Fibroblast of pulmonary artery (primary cell): ENCODE measurements around the gene SAYSD1.

ENCODE experiments used
- DNase-seq: peaks from one replicate; pipeline ENCODE4 v3.0.0-alpha.2; 2010; ENCODE audit warnings: low read depth
- H3K4me3 ChIP-seq: replicated peaks from 2 replicates; pipeline ENCODE4 v1.5.1; 2011; ENCODE audit warnings: low read depth, mild to moderate bottlenecking, control low read depth, low read length, moderate library complexity
- CTCF ChIP-seq: IDR thresholded peaks from 2 replicates; pipeline ENCODE4 v1.5.1; 2011; ENCODE audit warnings: mild to moderate bottlenecking, control low read depth, low read length, inconsistent platforms; ENCODE audit errors: missing control alignments

SAYSD1 gene

GRCh38 chr6:39055661-39056060 is 59.3 kb downstream of the SAYSD1 start:
- H3K4me3 ChIP-seq: no peak overlapping the region
- TF ChIP-seq CTCF: no peak
- no peak for DNase-seq

- no peak for DNase-seq
- TF ChIP-seq CTCF: no peak
- no peak overlapping the region for H3K4me3 ChIP-seq
Observed at GRCh38 chr6:39054577-39055142, 60.3 kb downstream of the SAYSD1 start.
